HCT116 (cell line): ENCODE results near the gene MEAK7. TPM values are rescaled to one million over a fixed set of nuclear protein-coding genes. Genes with fewer than 3 reads are reported as not detected.

Source experiments
- ATAC-seq: fragments of 200-7000 bp; cut with Tn5 transposase; 2 replicates; pipeline ENCODE4 v1.9.1; 2020; ENCODE audit warnings: mild to moderate bottlenecking, moderate library complexity
- BruUV-seq: library from RNA; stranded (reverse); fragments of 400-500 nt; replicated peaks from 2 replicates; lab custom pipeline; 2021; lab: Mats Ljungman, UMichigan
- CTCF ChIA-PET: fragments of 300-600 bp; sonication (Branson Sonifier 250); formaldehyde crosslinking; loops from one replicate; lab custom pipeline; 2021; ENCODE audit warnings: antibody characterized with exemption; lab: Charles Lee
- POLR2A ChIA-PET: fragments of 300-600, 350-600 bp; sonication (Branson Sonifier 250); formaldehyde crosslinking; loops from one replicate; lab custom pipeline; 2021; ENCODE audit warnings: antibody characterized with exemption; lab: Charles Lee
- RAD21 ChIA-PET, 2 experiments: fragments of 300-600 bp; sonication (Branson Sonifier 250); formaldehyde crosslinking; loops; one replicate each; lab custom pipeline; 2023; ENCODE audit warnings: low total read pairs in 2 of 2; ENCODE audit not compliant: uncharacterized antibody in 2 of 2, unreplicated experiment in 2 of 2, low non-redundant PET in 1 of 2; lab: Charles Lee
- DNase-seq: peaks from one replicate; pipeline ENCODE4 v3.0.0-alpha.2; 2010; ENCODE audit warnings: low read depth, low spot score
- H2AFZ ChIP-seq: fragments of 200-600 bp; shearing (Covaris generic), sonication (generic); 2 replicates; pipeline ENCODE4 v1.6.1; 2017; ENCODE audit warnings: low read depth, mixed run types, mixed read lengths, antibody characterized with exemption, low read length; ENCODE audit not compliant: poor library complexity, severe bottlenecking
- H3K27ac ChIP-seq: 2 replicates; pipeline ENCODE4 v1.5.1; 2012; ENCODE audit warnings: low read depth, low read length
- H3K27me3 ChIP-seq: fragments of 200-600 bp; sonication (generic); 2 replicates; pipeline ENCODE4 v1.6.1; 2016; ENCODE audit warnings: mixed run types, low read length, mixed read lengths; ENCODE audit not compliant: insufficient read depth
- H3K36me3 ChIP-seq, 2 experiments: fragments of 200-500 bp in 1 of 2; fragments of 200-600 bp in 1 of 2; sonication (Bioruptor generic) in 1 of 2; sonication (generic) in 1 of 2; 2 replicates each; pipeline versions ENCODE4 v1.5.1 to v1.6.1; 2014 to 2016; ENCODE audit warnings: low read length in 2 of 2, inconsistent platforms in 1 of 2, mixed read lengths in 1 of 2, mixed run types in 1 of 2; ENCODE audit not compliant: insufficient read depth in 2 of 2, control insufficient read depth in 1 of 2
- H3K4me1 ChIP-seq, 2 experiments: fragments of 200-600 bp in 1 of 2; sonication (generic) in 1 of 2; 2 replicates each; pipeline versions ENCODE4 v1.5.1 to v1.6.1; 2012 to 2017; ENCODE audit warnings: low read length in 2 of 2, inconsistent platforms in 1 of 2, mild to moderate bottlenecking in 1 of 2, mixed read lengths in 1 of 2, mixed run types in 1 of 2, moderate library complexity in 1 of 2; ENCODE audit not compliant: insufficient read depth in 2 of 2, control insufficient read depth in 1 of 2
- H3K4me2 ChIP-seq: fragments of 200-600 bp; sonication (generic); 2 replicates; pipeline ENCODE4 v1.6.1; 2017; ENCODE audit warnings: mixed run types, low read length, mixed read lengths
- H3K4me3 ChIP-seq, 2 experiments: fragments of 200-600 bp in 1 of 2; sonication (generic) in 1 of 2; replicated peaks in 1 of 2; 2 replicates each; pipeline ENCODE4 v1.5.1; 2011 to 2016; ENCODE audit warnings: low read length in 2 of 2, control low read depth in 1 of 2, low read depth in 1 of 2, mild to moderate bottlenecking in 1 of 2, mixed read lengths in 1 of 2, mixed run types in 1 of 2
- H3K79me2 ChIP-seq: fragments of 200-600 bp; sonication (generic); 2 replicates; pipeline ENCODE4 v1.6.1; 2017; ENCODE audit warnings: mild to moderate bottlenecking, mixed run types, low read length, moderate library complexity, mixed read lengths; ENCODE audit not compliant: insufficient read depth
- H3K9ac ChIP-seq: fragments of 200-600 bp; sonication (generic); 2 replicates; pipeline ENCODE4 v1.6.1; 2016; ENCODE audit warnings: low read length, mixed read lengths
- H3K9me2 ChIP-seq: fragments of 200-600 bp; sonication (generic), shearing (Covaris generic); 2 replicates; pipeline ENCODE4 v1.6.1; 2017; ENCODE audit warnings: mixed run types, mild to moderate bottlenecking, moderate library complexity; ENCODE audit not compliant: insufficient read depth
- H3K9me3 ChIP-seq, 2 experiments: fragments of 200-500 bp in 1 of 2; fragments of 200-600 bp in 1 of 2; sonication (Bioruptor generic) in 1 of 2; sonication (generic) in 1 of 2; 2 replicates each; pipeline ENCODE4 v1.6.1; 2014 to 2017; ENCODE audit warnings: low read length in 2 of 2, mixed read lengths in 2 of 2, inconsistent platforms in 1 of 2, low read depth in 1 of 2, mild to moderate bottlenecking in 1 of 2, mixed run types in 1 of 2, moderate library complexity in 1 of 2; ENCODE audit not compliant: control insufficient read depth in 1 of 2, insufficient read depth in 1 of 2
- H4K20me1 ChIP-seq: fragments of 200-600 bp; sonication (generic), shearing (Covaris generic); 2 replicates; pipeline ENCODE4 v1.6.1; 2017; ENCODE audit warnings: mixed run types, mild to moderate bottlenecking, moderate library complexity; ENCODE audit not compliant: insufficient read depth
- CBX3 ChIP-seq: IDR thresholded peaks from 2 replicates; pipeline ENCODE4 v1.6.1; 2012; ENCODE audit warnings: low read depth
- CEBPB ChIP-seq: IDR thresholded peaks from 2 replicates; pipeline ENCODE4 v1.6.1; 2012; ENCODE audit warnings: low read depth
- EZH2 ChIP-seq: fragments of 200-600 bp; sonication (generic); IDR thresholded peaks from 2 replicates; pipeline ENCODE4 v1.6.1; 2017; ENCODE audit warnings: antibody characterized with exemption, mixed run types
- EZH2phosphoT487 ChIP-seq: fragments of 200-600 bp; IDR thresholded peaks from 2 replicates; pipeline ENCODE4 v1.6.1; 2018; ENCODE audit warnings: antibody characterized with exemption, borderline replicate concordance
- FOSL1 ChIP-seq: IDR thresholded peaks from 2 replicates; pipeline ENCODE4 v1.6.1; 2012; ENCODE audit warnings: low read depth
- JUND ChIP-seq: IDR thresholded peaks from 2 replicates; pipeline ENCODE4 v1.6.1; 2012
- POLR2A ChIP-seq: IDR thresholded peaks from 2 replicates; pipeline ENCODE4 v1.7.0; 2011; ENCODE audit warnings: borderline replicate concordance; ENCODE audit not compliant: insufficient read depth, insufficient read length; ENCODE audit errors: extremely low read depth
- POLR2AphosphoS5 ChIP-seq: IDR thresholded peaks from 2 replicates; pipeline ENCODE4 v1.6.1; 2011; ENCODE audit warnings: mild to moderate bottlenecking, low read depth, low read length, moderate library complexity
- RAD21 ChIP-seq: IDR thresholded peaks from 2 replicates; pipeline ENCODE4 v1.6.1; 2012; ENCODE audit warnings: low read depth, mild to moderate bottlenecking
- REST ChIP-seq: IDR thresholded peaks from 2 replicates; pipeline ENCODE4 v1.6.1; 2012; ENCODE audit warnings: low read depth
- SIN3A ChIP-seq: IDR thresholded peaks from 2 replicates; pipeline ENCODE4 v1.6.1; 2012; ENCODE audit warnings: low read depth
- SRF ChIP-seq: IDR thresholded peaks from 2 replicates; pipeline ENCODE4 v1.6.1; 2012; ENCODE audit warnings: low read depth
- YY1 ChIP-seq: IDR thresholded peaks from 2 replicates; pipeline ENCODE4 v1.6.1; 2011; ENCODE audit warnings: low read length, low read depth, moderate library complexity, mild to moderate bottlenecking; ENCODE audit not compliant: insufficient replicate concordance; ENCODE audit errors: extremely low read depth
- ZNF274 ChIP-seq: fragments of 200-500 bp; sonication (Bioruptor generic); IDR thresholded peaks from 2 replicates; pipeline ENCODE4 v1.6.1; 2014; ENCODE audit warnings: mild to moderate bottlenecking, low read depth, low read length, inconsistent platforms
- intact Hi-C: fragments of 100-400 bp; cut with micrococcal nuclease; formaldehyde crosslinking; loops from 2 replicates; pipeline ENCODE4 v1.10.0; 2022
- total RNA-seq: library from RNA; stranded (reverse); gene quantifications from one replicate; pipeline ENCODE4 v1.2.1, GENCODE V29; 2021; ENCODE audit not compliant: unreplicated experiment
- TF ChIP-seq, protein P1 (sequence below): IDR thresholded peaks from 2 replicates; pipeline ENCODE4 v1.6.1; 2012
- TF ChIP-seq, protein P2 (sequence below): IDR thresholded peaks from 2 replicates; pipeline ENCODE4 v1.6.1; 2012
- TF ChIP-seq, protein P3 (sequence below): IDR thresholded peaks from 2 replicates; pipeline ENCODE4 v1.6.1; 2011; ENCODE audit warnings: mild to moderate bottlenecking, low read length, moderate library complexity; ENCODE audit not compliant: insufficient replicate concordance; ENCODE audit errors: extremely low read depth

MEAK7 gene
- total RNA-seq, 1 experiment from 2014 or later = 32.2 TPM

GRCh38 chr16:84552135-84552534, 47.7 kb upstream of the MEAK7 start:
- intact Hi-C loops = no loop called here
- Histone ChIP-seq H3K4me2 (no peak overlapping the region), H3K27me3 (no peaks in the 10 kb centered on the region), H3K9me3 (no peaks in the 10 kb centered on the region), H4K20me1 (no peaks in the 10 kb centered on the region), H3K27ac (no peak overlapping the region), H2AFZ (no peak overlapping the region), H3K9me2 (no peaks in the 10 kb centered on the region), H3K9ac (no peak overlapping the region), H3K4me1 (no peaks in the 10 kb centered on the region), H3K79me2 (no peaks in the 10 kb centered on the region), H3K36me3 (no peaks in the 10 kb centered on the region), H3K4me3 (no peak overlapping the region)
- ATAC-seq (no peak), DNase-seq (no peak)
- ChIA-PET POLR2A (interaction anchor here (0.7 kb wide), 1 partner anchor 141 kb away, joined by 4 read pairs; no protein-coding TSS in a partner anchor), CTCF (interaction anchor here (1.5 kb wide), 1 partner anchor 9 kb away, joined by 3 read pairs; no protein-coding TSS in a partner anchor), RAD21 (interaction anchor here in 1 of 2 experiments (0.7 kb wide), 1 partner anchor 19 kb away, joined by 3 read pairs; no protein-coding TSS in a partner anchor)
- TF ChIP-seq SIN3A = no peak
- BruUV-seq = no TSS peak

DNA sequence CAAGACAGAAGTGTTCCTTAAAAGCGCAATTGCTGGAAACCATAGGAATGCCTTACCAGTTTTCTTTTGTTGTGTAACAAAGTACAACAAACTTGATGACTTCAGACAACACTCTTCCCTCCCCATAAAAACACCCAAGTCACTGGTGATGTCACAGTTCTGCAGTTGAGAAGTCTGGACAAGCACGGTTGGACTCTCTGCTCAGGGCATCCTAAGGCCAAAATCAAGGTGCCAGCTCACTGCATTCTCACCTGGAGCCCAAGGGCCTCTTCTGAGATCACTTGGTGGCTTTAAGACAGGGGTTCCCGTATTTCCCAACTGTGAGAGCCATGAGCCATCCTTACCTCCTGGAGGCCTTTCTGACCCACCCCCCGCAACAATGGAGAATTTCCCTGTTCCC, 45.6 kb upstream of the MEAK7 start:
- DNase-seq = no peak
- intact Hi-C loops = no loop called here
- H3K4me1 ChIP-seq = no peaks in the 10 kb centered on the region
- no peak overlapping the region for H3K4me3 ChIP-seq
- no peak overlapping the region for H3K9ac ChIP-seq
- H3K4me2 ChIP-seq = no peak overlapping the region
- H2AFZ ChIP-seq = no peak overlapping the region
- CTCF ChIA-PET = no interaction called here
- POLR2A ChIA-PET = no interaction called here
- no peaks in the 10 kb centered on the region for H4K20me1 ChIP-seq
- no peaks in the 10 kb centered on the region for H3K27me3 ChIP-seq
- H3K9me3 ChIP-seq = no peaks in the 10 kb centered on the region
- no peaks in the 10 kb centered on the region for H3K79me2 ChIP-seq
- no peaks in the 10 kb centered on the region for H3K9me2 ChIP-seq
- RAD21 ChIA-PET = no interaction called here
- BruUV-seq = no TSS peak
- no peak for ATAC-seq
- no peaks in the 10 kb centered on the region for H3K36me3 ChIP-seq
- H3K27ac ChIP-seq = no peak overlapping the region
- TF ChIP-seq, protein P1, sequence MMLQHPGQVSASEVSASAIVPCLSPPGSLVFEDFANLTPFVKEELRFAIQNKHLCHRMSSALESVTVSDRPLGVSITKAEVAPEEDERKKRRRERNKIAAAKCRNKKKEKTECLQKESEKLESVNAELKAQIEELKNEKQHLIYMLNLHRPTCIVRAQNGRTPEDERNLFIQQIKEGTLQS = no peak
- no peak for TF ChIP-seq JUND
- no peak for TF ChIP-seq EZH2
- no peak for TF ChIP-seq REST
- TF ChIP-seq FOSL1 = no peak
- no peak for TF ChIP-seq CBX3
- TF ChIP-seq RAD21 = no peak
- TF ChIP-seq EZH2phosphoT487 = no peak
- TF ChIP-seq POLR2AphosphoS5 = no peak
- TF ChIP-seq, protein P2, sequence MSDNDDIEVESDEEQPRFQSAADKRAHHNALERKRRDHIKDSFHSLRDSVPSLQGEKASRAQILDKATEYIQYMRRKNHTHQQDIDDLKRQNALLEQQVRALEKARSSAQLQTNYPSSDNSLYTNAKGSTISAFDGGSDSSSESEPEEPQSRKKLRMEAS = no peak
- TF ChIP-seq ZNF274 = no peak
- TF ChIP-seq, protein P3, sequence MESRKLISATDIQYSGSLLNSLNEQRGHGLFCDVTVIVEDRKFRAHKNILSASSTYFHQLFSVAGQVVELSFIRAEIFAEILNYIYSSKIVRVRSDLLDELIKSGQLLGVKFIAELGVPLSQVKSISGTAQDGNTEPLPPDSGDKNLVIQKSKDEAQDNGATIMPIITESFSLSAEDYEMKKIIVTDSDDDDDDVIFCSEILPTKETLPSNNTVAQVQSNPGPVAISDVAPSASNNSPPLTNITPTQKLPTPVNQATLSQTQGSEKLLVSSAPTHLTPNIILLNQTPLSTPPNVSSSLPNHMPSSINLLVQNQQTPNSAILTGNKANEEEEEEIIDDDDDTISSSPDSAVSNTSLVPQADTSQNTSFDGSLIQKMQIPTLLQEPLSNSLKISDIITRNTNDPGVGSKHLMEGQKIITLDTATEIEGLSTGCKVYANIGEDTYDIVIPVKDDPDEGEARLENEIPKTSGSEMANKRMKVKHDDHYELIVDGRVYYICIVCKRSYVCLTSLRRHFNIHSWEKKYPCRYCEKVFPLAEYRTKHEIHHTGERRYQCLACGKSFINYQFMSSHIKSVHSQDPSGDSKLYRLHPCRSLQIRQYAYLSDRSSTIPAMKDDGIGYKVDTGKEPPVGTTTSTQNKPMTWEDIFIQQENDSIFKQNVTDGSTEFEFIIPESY = no peak
- no peak for TF ChIP-seq CEBPB
- no peak for TF ChIP-seq YY1
- no peak for TF ChIP-seq POLR2A
- TF ChIP-seq SRF = no peak
